ENCODE results near the gene MOB3C. TPM values are rescaled to one million over a fixed set of nuclear protein-coding genes. Genes with fewer than 3 reads are reported as not detected.

The MOB3C gene
- total RNA-seq, 1 donor from 2014 or later, result 33.9 TPM

GRCh38 chr1:46580140-46580903 is 36.3 kb downstream of the MOB3C start:
- no peak for DNase-seq (ENCODE audit: extremely low spot score in 2 of 2)
- H3K4me3 ChIP-seq, result no peak overlapping the region
- no peaks in the 10 kb centered on the region for H3K4me1 ChIP-seq
- H3K27me3 ChIP-seq, result no peaks in the 10 kb centered on the region
- TF ChIP-seq POLR2AphosphoS5 (IDR thresholded peaks at IDR 0.05; ENCODE audit: insufficient read depth in 1 of 2, low read depth in 1 of 2) (no peak), CTCF (IDR thresholded peaks at IDR 0.05) (no peak)
- no peak overlapping the region for H3K27ac ChIP-seq
- intact Hi-C loops (cut with DNase I), result no loop called here
- peaks cover 0 to 58% of the 10 kb centered on the region in 2 donors for H3K36me3 ChIP-seq
- no peaks in the 10 kb centered on the region for H3K9me3 ChIP-seq

- Histone ChIP-seq H3K27ac (no peak overlapping the region), H3K27me3 (no peaks in the 10 kb centered on the region), H3K9me3 (no peaks in the 10 kb centered on the region), H3K36me3 (peaks cover 0 to 35% of the 10 kb centered on the region in 2 donors), H3K4me3 (no peak overlapping the region), H3K4me1 (no peaks in the 10 kb centered on the region)
- TF ChIP-seq CTCF (IDR thresholded peaks at IDR 0.05) (no peak), POLR2A (IDR thresholded peaks at IDR 0.05) (no peak), POLR2AphosphoS5 (IDR thresholded peaks at IDR 0.05; ENCODE audit: insufficient read depth in 1 of 2, low read depth in 1 of 2) (no peak)
- no peak for DNase-seq (ENCODE audit: extremely low spot score in 2 of 2)
- intact Hi-C loops (cut with DNase I), result no loop called here
Observed at GRCh38 chr1:46577671-46578070, 38.9 kb downstream of the MOB3C start.

- Histone ChIP-seq H3K27me3 (no peaks in the 10 kb centered on the region), H3K9me3 (no peaks in the 10 kb centered on the region), H3K4me3 (no peak overlapping the region), H3K27ac (no peak overlapping the region), H3K4me1 (no peaks in the 10 kb centered on the region), H3K36me3 (peaks cover 0 to 26% of the 10 kb centered on the region in 2 donors)
- no peak for DNase-seq (ENCODE audit: extremely low spot score in 2 of 2)
- TF ChIP-seq POLR2AphosphoS5 (IDR thresholded peaks at IDR 0.05; ENCODE audit: insufficient read depth in 1 of 2, low read depth in 1 of 2), result no peak
- TF ChIP-seq POLR2A (IDR thresholded peaks at IDR 0.05), result no peak
- intact Hi-C loops (cut with DNase I), result no loop called here
Observed at GRCh38 chr1:46576596-46576995, 40.0 kb downstream of the MOB3C start.

- Histone ChIP-seq H3K9me3 (no peaks in the 10 kb centered on the region), H3K36me3 (peaks cover 0 to 26% of the 10 kb centered on the region in 2 donors), H3K27me3 (no peaks in the 10 kb centered on the region), H3K4me1 (no peaks in the 10 kb centered on the region), H3K4me3 (no peak overlapping the region), H3K27ac (no peak overlapping the region)
- TF ChIP-seq POLR2A (IDR thresholded peaks at IDR 0.05), result no peak
- TF ChIP-seq POLR2AphosphoS5 (IDR thresholded peaks at IDR 0.05; ENCODE audit: insufficient read depth in 1 of 2, low read depth in 1 of 2), result no peak
- no peak for TF ChIP-seq CTCF (IDR thresholded peaks at IDR 0.05)
- intact Hi-C loops (cut with DNase I), result no loop called here
- no peak for DNase-seq (ENCODE audit: extremely low spot score in 2 of 2)
Observed at GRCh38 chr1:46575778-46576177, 40.8 kb downstream of the MOB3C start.

- intact Hi-C loops (cut with DNase I), result no loop called here
- no peaks in the 10 kb centered on the region for H3K9me3 ChIP-seq
Observed at GRCh38 chr1:46575300-46575699, 41.3 kb downstream of the MOB3C start.

More at GRCh38 chr1:46575300-46575699, 41.3 kb downstream of the MOB3C start:
- Histone ChIP-seq H3K4me3 (no peak overlapping the region), H3K4me1 (no peaks in the 10 kb centered on the region), H3K27ac (no peak overlapping the region), H3K27me3 (no peaks in the 10 kb centered on the region), H3K36me3 (peaks cover 0 to 25% of the 10 kb centered on the region in 2 donors)
- DNase-seq (ENCODE audit: extremely low spot score in 2 of 2), result no peak
- TF ChIP-seq POLR2A (IDR thresholded peaks at IDR 0.05), result no peak
- TF ChIP-seq CTCF (IDR thresholded peaks at IDR 0.05), result no peak
- TF ChIP-seq POLR2AphosphoS5 (IDR thresholded peaks at IDR 0.05; ENCODE audit: insufficient read depth in 1 of 2, low read depth in 1 of 2), result no peak

All from vagina (tissue), 2 donors.